GM10248 (cell line): Measurements from ENCODE around the gene AP3D1.

Experiments
- CTCF ChIA-PET: fragments of 300-600 bp; sonication (Branson Sonifier 250); formaldehyde crosslinking; extraction: SDS; loops from one replicate; lab custom pipeline; 2021; ENCODE audit warnings: antibody characterized with exemption; lab: Yijun Ruan, JAX
- POLR2A ChIA-PET: fragments of 350-650 bp; sonication (Branson Sonifier 250); formaldehyde crosslinking; extraction: SDS; loops from one replicate; lab custom pipeline; 2020; ENCODE audit warnings: antibody characterized with exemption; lab: Yijun Ruan, JAX
- DNase-seq: peaks from one replicate; pipeline ENCODE4 v3.0.0; 2012; ENCODE audit errors: extremely low spot score
- CTCF ChIP-seq: IDR thresholded peaks from 2 replicates; pipeline ENCODE4 v1.5.1; 2012; ENCODE audit warnings: mild to moderate bottlenecking, low read depth; ENCODE audit errors: extremely low read depth, missing control alignments, control extremely low read depth

AP3D1 gene

GRCh38 chr19:2175742-2176141 lies 24.4 kb upstream of the AP3D1 start:
- ChIA-PET CTCF (no interaction called here), POLR2A (no interaction called here)
- no peak for DNase-seq
- no peak for TF ChIP-seq CTCF

- TF ChIP-seq CTCF: no peak
- POLR2A ChIA-PET: interaction anchor here (0.6 kb wide), 2 partner anchors 14 to 195 kb away, joined by 4 read pairs; no protein-coding TSS in a partner anchor
- CTCF ChIA-PET: interaction anchor here (1.1 to 1.5 kb wide), 5 partner anchors 12 to 142 kb away, joined by 3 to 5 read pairs (median 3); no protein-coding TSS in a partner anchor
- DNase-seq: no peak
Observed at GRCh38 chr19:2173767-2174577, 22.6 kb upstream of the AP3D1 start.

- CTCF ChIA-PET: interaction anchor here (1.2 to 1.5 kb wide), 3 partner anchors 38 to 143 kb away, joined by 3 to 4 read pairs (median 3); no protein-coding TSS in a partner anchor
- no peak for TF ChIP-seq CTCF
- DNase-seq: no peak
- POLR2A ChIA-PET: no interaction called here
Observed at GRCh38 chr19:2173388-2173766, 22.0 kb upstream of the AP3D1 start.

GRCh38 chr19:2171349-2172145 lies 20.2 kb upstream of the AP3D1 start:
- peak; percentile 58 for TF ChIP-seq CTCF
- peak; percentile 88 for DNase-seq
- ChIA-PET POLR2A (interaction anchor here (0.5 to 2.0 kb wide), 6 partner anchors 11 to 305 kb away, joined by 3 to 7 read pairs (median 4); partner anchors contain the start of gene GADD45B), CTCF (interaction anchor here (1.0 to 2.1 kb wide), 11 partner anchors 10 to 465 kb away, joined by 3 to 9 read pairs (median 5); partner anchors contain the start of gene PLEKHJ1)

- ChIA-PET CTCF (interaction anchor here (1.0 to 2.1 kb wide), 9 partner anchors 12 to 250 kb away, joined by 3 to 8 read pairs (median 5); partner anchors contain the start of gene PLEKHJ1), POLR2A (interaction anchor here (0.6 to 2.0 kb wide), 5 partner anchors 11 to 305 kb away, joined by 3 to 7 read pairs (median 3); partner anchors contain the start of gene GADD45B)
- no peak for DNase-seq
- no peak for TF ChIP-seq CTCF
Observed at GRCh38 chr19:2170987-2171348, 19.6 kb upstream of the AP3D1 start.

- TF ChIP-seq CTCF: no peak
- POLR2A ChIA-PET: interaction anchor here (0.6 kb wide), 1 partner anchor 24 kb away, joined by 3 read pairs; no protein-coding TSS in a partner anchor
- CTCF ChIA-PET: interaction anchor here (0.9 to 2.3 kb wide), 2 partner anchors 15 to 29 kb away, joined by 3 to 12 read pairs; no protein-coding TSS in a partner anchor
- no peak for DNase-seq
Observed at GRCh38 chr19:2170219-2170618, 18.9 kb upstream of the AP3D1 start.
